OCI-M1 (cell line): ENCODE results near the gene NXN.
"Not testable (repeated sequence)": the region's sequence is repeated elsewhere in the genome, so short reads cannot be mapped to it uniquely, and the experiment has no call there.

Experiments used
- DNase-seq: peaks from one replicate; lab custom pipeline; 2025; lab: John Stamatoyannopoulos, UW

The NXN gene

DNA sequence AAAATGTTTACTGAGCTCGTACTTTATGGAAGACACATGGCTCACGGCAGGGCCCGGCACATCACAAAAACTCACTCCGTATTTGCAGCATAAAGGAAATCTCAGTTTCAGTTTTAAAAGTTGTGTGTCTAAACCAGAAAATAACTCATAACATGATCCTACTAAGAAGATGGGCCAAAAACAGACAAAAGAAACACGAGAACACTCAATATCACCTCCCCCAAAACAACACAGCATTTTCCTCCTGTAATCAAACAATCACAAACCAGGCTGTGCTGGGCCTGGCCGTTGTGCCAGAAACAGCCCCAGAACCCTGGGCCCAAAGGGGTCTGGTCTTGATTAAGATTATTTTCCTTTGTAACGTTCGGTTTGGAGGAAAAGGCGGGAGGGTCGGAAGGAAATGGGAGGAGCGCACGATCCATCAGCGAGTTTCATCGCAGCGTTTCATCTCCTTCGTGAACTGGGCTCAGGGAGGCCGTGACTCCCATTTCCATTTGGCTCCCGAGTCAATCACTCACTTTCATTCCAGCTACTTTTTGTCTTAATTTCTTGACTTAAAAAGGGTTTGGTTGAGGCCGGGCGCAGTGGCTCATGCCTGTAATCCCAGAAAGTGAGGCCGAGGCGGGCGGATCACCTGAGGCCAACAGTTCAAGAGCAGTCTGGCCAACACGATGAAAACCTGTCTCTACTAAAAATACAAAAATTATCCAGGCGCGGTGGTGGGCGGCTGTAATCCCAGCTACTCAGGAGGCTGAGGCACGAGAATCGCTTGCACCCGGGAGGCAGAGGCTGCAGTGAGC lies 61.4 kb downstream of the NXN start:
- no peak for DNase-seq

DNA sequence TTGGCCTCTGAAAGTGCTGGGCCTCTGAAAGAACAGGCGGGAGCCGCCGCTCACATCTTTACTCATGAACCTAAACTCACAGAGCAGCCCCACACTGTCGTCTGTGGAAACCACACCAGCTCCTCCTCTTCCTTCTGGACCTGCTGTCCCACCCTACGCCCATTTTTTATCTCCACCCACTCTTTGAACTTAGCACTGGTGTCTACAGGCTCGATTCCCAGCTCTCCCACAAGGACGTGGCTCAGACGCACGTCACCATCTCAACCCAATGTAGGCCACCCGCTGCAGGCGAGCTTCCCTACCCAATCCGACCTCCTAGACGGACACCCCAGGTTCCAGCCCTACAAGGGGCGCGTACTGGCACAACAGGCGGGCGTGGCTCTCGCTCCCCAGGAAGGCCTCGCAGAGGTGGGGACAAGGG lies 62.2 kb downstream of the NXN start:
- DNase-seq = no peak

GRCh38 chr17:916315-916714 lies 63.3 kb downstream of the NXN start:
- no peak for DNase-seq

DNA sequence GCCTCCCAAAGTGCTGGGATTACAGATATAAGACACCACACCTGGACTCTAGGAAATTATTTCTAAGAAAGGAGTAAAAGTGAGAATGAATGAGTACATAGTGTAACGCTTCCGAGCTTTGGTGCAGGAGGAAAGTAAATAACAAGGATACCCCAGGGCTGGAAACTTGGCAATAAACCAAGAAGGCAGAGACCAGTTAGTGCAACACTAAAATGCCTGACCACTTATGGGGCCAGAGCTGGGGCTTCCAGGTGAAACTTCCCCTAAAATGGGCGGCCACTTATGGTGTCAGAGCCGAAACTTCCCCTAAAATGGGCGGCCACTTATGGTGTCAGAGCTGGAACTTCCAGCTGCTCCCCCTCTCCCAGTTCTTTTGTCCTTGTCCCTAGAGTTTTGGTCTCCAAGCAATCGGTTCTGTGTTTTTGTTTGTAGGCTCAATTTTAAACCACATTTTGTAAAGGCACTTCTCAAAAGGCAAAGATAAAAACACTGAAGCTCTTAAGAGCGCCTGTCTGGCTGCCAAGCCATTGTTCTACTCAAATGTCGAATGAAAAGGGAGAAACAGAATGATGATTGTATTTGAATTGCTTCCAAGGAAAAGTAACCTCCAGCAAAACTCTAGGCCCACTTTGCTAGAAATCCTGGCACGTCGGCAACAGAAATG lies 63.9 kb downstream of the NXN start:
- no peak for DNase-seq

DNA sequence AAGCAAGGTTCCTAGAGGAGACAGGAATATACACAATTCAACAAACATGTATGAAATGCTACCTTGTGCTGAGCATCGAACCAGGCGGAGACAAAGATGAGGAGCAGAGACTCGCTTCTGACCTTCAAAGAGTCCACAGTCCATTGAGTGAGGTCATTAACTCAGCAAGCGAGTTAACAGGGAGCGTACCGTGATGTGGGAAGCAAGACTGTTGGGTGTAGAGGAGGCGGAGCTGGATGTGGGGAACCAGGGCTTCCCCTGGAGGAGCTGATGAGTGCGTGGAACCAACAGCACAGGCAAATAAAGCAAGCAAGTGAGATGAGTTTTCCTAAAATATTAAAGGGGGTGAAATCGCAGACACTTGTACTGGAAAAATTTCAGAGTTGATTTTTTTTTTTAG lies 65.0 kb downstream of the NXN start:
- no peak for DNase-seq

DNA sequence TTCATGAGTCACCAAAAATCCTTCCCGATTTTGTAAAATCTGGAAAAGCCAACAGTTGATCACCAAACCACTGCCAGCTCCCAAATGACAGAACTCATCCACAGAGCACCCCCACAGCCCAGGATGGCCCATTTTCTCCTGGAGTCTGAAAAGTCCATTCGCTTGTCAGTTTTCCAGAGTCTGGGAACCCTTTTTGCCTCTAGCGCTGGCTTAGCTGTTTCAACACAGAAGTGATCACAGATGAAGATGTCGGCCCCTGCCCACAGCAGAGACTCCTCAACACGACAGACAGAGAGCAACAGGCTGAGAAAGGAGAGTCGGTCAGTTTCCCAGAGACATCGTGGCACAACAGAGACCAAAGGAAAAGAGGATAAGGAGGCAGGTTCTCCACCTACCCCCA lies 66.4 kb downstream of the NXN start:
- DNase-seq = no peak

- DNase-seq = no peak
Measured at GRCh38 chr17:909642-910323, 69.8 kb downstream of the NXN start.

DNA sequence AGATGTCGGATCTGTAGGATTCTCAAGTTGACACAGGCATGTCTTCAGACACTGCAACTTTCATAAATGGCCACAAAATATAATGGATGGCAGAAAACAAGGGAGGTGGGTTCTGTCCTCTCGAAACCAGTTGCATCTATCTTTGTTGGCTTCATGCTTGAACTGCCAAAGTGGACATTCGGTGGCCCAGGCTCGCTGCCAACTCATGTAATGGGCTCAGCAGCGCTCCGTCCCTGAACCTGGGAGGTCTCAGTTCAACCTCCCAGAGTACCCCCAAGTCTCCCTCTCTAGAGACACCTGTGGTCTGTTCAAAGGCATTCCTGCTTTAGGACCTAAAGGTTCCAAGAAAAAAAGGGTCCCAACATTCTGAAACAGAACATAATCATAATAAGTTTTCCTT lies 71.9 kb downstream of the NXN start:
- no peak for DNase-seq

DNA sequence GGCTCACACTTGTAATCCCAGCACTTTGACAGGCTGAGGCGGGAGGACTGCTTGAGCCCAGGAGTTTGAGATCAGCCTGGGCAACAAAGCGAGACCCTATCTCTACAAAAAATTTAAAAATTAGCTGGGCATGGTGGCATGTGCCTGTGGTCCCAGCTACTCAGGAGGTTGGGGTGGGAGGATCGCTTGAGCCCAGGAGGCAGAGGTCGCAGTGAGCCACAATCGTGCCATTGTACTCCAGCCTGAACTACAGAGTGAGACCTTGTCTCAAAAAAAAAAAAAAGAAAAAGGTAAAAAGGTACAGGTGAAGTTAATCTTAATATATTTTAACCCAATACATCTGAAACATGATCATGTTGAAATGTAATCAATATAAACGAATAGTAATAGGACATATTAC lies 73.9 kb downstream of the NXN start:
- not testable (repeated sequence) for DNase-seq

DNA sequence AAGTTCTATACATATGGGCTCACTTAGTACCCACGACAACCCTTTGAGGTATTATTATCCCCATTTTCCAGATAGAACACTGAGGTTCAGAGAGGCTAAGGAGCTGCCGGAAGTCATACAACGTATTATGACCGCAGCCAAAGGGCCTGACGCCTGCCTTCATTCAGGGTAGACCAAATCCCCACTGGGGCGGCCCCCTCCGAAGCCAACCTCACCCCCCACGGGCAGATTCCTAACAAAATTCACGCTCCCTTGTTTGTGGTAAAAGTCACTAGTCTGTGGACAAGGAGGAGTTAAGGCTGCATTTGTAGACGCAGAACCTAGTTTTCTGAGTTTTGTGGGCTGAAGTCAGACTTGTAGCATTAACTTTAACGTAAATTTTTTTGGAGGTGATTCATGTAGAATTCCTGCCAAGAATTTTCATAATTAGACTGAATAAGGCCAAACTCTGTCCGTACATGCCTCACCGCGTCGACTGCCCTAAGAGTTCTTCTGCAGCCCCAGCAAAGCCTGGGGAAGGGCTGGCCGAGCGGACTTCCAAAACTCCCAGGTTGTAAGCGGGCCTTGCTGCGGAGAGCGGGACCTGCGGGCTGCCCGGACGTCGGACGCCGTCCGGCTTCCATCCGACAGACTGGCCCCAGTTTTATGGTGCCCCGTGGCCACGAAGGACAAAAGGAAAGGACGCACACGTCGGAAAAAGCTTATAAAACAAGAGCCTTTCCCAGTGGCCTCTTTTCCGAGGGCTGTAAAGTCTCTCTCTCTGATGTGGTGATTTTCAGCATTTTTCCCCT lies 75.7 kb downstream of the NXN start:
- DNase-seq = no peak

GRCh38 chr17:902463-902862 lies 77.1 kb downstream of the NXN start:
- no peak for DNase-seq

- DNase-seq = no peak
Measured at GRCh38 chr17:901964-902363, 77.6 kb downstream of the NXN start.

- DNase-seq = no peak
Measured at GRCh38 chr17:901191-901950, 78.2 kb downstream of the NXN start.

DNA sequence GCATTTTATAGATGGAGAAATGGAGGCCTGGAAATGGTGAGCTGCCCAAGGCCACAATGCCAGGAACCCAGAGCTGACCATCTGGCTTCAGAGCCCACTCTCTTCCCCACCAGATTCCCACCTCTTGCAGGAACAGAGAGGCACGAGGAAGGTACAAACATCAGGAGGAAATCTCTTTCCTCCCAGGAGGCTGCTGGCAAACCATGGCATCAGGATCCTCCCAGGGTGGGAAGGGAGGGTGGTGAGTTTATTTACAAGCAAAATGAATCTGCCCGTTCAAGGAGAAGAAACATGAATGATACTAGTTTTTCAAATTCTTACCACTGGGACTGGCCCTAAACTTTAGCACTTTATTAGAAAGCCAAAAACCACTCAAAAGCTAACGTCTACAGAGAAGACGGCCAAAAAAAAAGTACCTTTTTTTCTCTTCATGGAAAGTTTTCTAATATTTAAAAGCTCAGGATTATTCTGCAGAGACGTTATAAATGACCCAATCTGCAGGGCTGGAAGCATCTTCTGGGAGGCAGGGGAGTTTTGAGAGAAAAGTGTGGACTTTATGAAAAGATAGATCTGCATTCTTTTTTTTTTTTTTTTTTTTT lies 79.1 kb downstream of the NXN start:
- no peak for DNase-seq

GRCh38 chr17:897970-898619 lies 81.5 kb downstream of the NXN start:
- DNase-seq = no peak

- no peak for DNase-seq
Measured at GRCh38 chr17:896953-897661, 82.5 kb downstream of the NXN start.

DNA sequence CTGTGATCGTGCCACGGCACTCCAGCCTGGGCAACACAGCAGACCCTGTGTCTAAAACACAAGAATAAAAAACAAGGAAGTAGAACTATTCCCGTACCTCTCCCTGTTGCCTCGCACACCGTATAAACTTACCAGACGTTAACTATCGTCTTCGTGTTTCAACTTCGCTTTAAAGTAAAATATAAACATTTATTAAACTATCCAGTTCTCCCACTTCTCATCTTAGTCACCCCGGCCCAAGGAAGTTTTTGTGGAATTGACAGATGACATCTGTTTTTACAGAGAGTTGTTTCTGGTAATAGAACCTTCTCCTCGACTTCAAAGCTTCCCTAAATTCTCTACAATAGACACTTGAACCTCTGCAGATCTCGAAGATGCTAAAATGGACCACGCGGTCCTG lies 83.1 kb downstream of the NXN start:
- DNase-seq = no peak

DNA sequence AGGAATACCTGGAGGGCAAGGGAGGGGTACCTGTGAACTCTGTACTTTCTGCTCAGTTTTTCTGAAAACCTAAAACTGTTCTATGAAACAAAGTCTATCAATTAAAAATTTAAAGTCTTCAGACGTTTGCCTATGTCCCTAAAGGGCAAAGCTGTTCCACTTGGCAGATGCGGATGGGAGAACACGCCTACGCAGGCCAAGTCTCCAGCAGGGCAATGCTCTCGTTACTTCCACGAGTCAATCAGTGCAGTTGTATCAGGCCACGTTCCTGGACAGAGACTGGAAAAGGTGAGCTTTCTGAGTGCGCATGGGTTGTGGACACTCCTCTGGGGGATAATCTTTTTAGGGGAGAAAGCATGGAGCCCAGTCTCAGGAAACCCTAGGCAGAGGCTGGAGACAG lies 86.6 kb downstream of the NXN start:
- DNase-seq = no peak

GRCh38 chr17:888998-889441 lies 90.6 kb downstream of the NXN start:
- no peak for DNase-seq
